GM21381 (cell line): ENCODE data around the gene TATDN2.

Experiments used
- ATAC-seq: cut with Tn5 transposase; IDR thresholded peaks from one replicate; pipeline ENCODE4 v1.9.1; 2021; ENCODE audit warnings: mild to moderate bottlenecking, moderate library complexity; ENCODE audit not compliant: unreplicated experiment

The TATDN2 gene, protein sequence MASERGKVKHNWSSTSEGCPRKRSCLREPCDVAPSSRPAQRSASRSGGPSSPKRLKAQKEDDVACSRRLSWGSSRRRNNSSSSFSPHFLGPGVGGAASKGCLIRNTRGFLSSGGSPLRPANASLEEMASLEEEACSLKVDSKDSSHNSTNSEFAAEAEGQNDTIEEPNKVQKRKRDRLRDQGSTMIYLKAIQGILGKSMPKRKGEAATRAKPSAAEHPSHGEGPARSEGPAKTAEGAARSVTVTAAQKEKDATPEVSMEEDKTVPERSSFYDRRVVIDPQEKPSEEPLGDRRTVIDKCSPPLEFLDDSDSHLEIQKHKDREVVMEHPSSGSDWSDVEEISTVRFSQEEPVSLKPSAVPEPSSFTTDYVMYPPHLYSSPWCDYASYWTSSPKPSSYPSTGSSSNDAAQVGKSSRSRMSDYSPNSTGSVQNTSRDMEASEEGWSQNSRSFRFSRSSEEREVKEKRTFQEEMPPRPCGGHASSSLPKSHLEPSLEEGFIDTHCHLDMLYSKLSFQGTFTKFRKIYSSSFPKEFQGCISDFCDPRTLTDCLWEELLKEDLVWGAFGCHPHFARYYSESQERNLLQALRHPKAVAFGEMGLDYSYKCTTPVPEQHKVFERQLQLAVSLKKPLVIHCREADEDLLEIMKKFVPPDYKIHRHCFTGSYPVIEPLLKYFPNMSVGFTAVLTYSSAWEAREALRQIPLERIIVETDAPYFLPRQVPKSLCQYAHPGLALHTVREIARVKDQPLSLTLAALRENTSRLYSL

GRCh38 chr3:10248184-10248983 is at the start of gene TATDN2:
TATDN2 (plus strand) TSS chr3:10248459; CDS start chr3:10249201, 742 bp downstream.
- ATAC-seq = peak; percentile 95

DNA sequence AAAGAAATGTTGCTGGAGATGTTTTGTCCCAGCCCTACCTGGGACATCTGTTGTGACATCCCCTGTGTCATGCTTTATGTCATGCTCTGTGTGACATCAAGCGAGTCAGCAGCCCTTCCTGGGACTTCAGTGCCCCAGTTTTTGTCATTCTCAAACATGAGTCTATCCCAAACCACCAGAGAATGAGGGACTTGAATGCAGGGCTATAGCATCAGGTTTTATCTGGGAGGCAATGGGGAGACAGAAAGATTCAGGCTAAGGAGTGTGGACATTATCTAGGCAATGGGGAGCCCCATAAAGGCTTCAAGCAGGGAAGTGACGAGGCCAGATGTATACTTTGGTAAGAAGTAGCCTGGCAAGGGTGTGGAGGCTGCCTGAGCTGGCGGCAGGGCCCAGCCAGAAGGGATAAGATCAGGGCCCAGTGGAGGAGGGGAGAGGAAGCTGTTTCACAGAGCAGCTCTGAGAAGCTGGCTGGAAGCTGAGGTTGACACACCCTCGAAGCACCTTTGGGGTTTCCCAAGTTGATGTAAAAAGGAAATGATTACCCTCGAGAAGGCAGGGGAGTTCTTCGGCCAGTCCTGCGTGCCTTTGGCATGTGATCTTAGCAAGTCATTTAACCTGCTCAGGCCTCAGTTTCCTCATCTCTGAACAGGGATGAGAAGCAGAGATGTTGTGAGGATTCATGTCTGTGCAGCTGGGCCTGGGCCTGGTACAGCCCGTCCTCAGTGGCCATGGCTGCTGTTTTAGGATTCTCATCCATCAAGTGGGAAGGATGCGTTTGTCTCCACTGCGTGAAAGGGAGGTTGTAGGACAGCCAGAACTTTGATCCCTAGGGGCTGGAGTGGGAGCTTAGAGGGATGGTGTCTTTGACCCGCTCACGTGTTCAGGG is 49.3 kb upstream of the TATDN2 start:
- ATAC-seq = peak; percentile 68

DNA sequence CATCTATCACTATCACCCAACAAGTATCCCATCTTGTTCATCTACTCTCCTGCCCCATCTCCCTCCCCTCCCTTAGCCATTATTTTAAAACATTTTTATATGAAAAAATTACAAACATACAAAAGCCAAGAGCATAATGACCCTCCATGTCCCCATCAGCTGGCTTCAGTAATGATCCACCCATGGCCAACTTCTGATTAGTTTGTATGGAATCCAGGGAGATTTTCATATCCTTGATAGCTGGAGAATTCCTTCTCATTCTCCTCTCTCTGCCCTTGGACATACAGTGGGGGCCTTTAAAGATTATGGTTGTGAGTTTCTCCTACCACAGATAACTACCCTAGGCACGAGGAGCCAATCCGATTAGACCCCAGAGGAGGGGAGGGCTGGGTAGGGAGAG is 43.3 kb upstream of the TATDN2 start:
- no peak for ATAC-seq

DNA sequence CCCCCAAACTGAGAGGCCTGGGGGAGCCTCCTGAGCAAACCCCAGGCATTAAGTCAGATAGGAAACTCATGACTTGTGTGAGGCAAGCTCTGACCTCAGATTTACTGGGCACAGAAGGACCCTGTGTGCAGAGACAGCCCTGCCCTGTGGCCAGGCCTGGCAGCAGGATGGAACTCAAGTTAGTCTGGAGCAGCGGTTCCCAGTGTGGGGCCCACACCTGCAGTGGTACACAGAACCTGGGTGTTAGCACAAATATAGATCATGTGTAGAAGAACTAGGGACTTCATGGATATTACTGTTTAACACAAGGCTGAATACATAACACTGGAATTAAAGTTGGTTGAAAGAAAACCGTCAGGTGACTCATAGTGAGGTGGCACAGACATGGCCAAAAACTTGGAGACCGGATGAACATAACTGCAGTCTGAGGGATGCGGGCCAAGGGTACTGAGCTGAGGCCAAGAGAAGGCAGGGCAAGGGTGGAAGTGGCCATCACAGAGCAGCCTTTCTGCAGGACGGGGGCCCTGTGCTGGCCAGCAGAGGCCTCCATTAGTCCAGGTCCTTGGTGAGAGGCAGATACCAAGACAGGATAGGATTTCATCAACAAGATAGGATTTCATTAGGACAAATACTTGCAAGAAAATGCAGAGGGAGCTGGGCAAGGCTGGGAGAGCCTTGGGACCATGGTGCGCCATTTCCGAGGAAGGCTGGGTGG is 42.7 kb upstream of the TATDN2 start:
- ATAC-seq = no peak

DNA sequence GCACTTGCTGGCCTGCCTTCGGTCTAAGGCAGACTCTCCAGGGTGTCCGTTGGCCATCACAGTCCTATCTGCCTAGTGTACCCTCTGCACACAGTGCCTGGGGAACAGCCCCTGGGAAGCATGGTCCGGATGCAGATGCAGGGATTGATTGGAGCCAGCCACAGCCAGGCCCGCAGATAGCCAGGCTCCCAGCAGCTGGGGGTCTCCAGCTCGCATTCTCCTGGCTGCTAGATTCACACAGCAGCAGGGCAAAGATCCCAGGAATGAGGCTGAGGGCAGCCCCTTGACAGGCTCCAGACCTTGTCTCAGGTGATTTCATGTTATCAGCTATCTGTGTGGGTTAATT is 42.1 kb upstream of the TATDN2 start:
- ATAC-seq = no peak

- ATAC-seq = no peak
These were observed 35.0 kb upstream of the TATDN2 start for GRCh38 chr3:10213156-10213792.

- ATAC-seq = no peak
These were observed 32.5 kb upstream of the TATDN2 start for GRCh38 chr3:10215578-10216368.

GRCh38 chr3:10217359-10217758 is 30.9 kb upstream of the TATDN2 start:
- no peak for ATAC-seq

- ATAC-seq = no peak
These were observed 28.5 kb upstream of the TATDN2 start for GRCh38 chr3:10219737-10220136.

DNA sequence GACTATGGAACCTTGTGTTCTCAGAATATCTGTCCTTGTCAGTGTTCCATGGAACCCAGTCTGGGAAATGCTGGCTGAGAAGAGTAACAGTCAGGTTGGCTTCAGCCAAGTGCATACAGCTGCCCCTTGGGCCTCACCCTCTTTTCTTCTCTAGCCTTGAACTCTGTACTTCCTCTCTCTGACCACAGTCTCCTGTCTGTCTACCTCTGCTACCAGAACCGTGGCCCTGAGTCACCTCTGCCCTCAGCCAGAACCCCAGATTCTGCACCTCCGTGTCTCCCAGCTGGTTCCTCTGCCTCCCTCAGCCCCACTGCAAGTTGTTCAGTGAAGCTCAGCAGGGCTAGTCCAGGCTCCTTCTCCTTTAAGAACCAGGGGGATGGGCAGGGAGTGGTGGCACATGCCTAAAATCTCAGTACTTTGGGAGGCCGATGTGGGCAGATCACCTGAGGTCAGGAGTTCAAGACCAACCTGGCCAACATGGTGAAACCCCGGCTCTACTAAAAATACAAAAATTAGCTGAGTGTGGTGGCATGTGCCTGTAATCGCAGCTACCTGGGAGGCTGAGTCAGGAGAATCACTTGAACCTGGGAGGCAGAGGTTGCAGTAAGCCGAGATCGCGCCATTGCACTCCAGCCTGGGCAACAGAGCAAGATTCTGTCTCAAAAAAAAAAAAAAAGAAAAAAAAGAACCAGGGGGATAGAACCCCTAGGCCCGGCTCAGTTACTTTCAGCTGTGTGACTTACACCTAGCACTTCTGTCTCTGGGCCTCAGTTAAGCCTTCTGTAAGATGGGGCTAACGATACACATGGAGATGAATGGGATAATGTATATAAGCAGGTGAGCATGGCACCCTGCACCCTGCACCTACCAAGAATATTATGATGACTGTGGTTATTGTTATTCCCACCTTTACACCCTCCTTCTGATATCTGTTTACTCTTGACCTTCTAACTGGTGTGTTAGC is 24.3 kb upstream of the TATDN2 start:
- ATAC-seq = peak; percentile 52

DNA sequence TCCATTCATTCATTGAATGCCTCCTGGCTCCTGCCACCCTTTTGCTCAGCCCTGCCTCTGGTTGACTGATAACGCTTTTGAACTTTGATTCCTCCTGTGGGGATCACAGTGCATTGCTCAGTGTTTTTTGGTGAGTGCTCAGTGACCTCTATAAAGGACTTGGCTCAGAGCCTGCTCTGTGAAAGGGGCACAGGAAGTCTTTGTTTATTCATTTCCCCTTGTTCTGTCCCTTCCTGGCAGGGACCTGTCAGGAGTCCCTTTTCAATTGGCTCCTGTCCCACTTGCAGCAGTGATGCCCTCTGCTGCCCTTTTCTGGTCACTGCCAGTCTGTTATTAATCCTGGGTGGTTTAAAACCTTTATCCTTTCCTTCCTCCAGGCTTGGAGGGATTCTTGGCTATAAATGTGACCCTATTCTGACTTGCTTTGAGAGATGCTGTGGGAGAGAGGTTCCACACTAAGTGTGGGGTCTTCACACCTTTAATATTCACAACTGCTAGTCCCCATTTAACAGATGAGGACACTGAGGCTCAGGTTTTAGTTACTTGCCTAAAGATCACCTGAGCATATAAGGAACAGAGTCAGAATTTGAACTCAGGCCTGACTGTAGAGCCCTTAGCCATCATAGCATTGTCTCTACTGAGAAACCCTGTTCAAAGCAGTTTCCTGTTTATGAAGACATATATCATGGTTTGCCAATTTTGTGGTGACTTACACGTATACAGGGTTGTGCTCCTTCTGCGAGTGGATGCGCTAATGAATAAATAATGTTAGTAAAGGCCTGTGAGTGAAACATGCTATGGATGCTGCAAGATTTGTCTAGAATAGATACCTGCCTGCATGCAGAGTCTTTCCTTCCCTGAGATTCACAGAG is 23.2 kb upstream of the TATDN2 start:
- ATAC-seq = peak; percentile 38

- no peak for ATAC-seq
These were observed 22.0 kb upstream of the TATDN2 start for GRCh38 chr3:10226293-10226692.

GRCh38 chr3:10228248-10228950 is 19.9 kb upstream of the TATDN2 start:
- no peak for ATAC-seq

DNA sequence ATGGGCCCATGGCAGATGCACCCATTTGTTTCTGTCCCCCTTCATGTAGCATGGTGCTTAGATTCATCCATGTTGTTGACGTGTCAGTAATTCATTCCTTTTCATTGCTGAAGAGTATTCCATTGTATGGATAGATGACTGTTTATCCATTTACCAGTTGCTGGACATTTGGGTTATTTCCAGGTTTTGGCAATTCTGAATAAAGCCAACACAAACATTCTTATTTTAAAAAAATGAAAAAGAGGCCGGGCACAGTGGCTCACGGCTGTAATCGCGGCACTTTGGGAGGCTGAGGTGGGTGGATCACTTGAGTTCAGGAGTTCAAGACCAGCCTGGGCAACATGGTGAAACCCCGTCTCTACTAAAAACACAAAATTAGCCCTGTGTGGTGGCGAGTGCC is 18.7 kb upstream of the TATDN2 start:
- no peak for ATAC-seq

- no peak for ATAC-seq
These were observed 16.1 kb upstream of the TATDN2 start for GRCh38 chr3:10232137-10232536.

DNA sequence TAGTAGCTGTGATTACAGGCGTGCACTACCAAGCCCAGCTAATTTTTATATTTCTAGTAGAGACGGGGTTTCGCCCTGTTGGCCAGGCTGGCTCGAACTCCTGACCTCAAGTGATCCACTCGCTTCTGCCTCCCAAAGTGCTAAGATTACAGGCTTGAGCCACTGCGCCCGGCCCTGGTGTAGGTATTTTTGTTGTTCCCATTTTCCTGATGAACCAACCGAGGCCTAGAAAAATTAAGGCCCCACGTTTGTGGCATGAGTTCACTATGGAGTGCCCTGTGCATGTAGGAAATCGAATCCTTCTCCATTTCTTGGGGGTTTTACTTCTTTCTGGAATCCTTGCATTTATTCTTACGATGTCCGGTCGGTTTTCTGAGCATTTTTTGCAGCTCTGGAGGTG is 14.3 kb upstream of the TATDN2 start:
- no peak for ATAC-seq
